Spleen (tissue), 13 donors: ENCODE data around the gene CEACAM4. TPM values are rescaled to one million over a fixed set of nuclear protein-coding genes. Genes with fewer than 3 reads are reported as not detected.

ENCODE experiments used
- DNase-seq: peaks from one replicate; pipeline ENCODE4 v3.0.0-alpha.2; 2020
- H3K27ac ChIP-seq, 8 donors: fragments of 200-600 bp; sonication (generic) in 7 of 8; 1 replicate in 4 of 8; 2 replicates in 4 of 8; pipeline versions ENCODE4 v1.5.0 to v1.8.0; 2016 to 2021; ENCODE audit warnings: inconsistent platforms in 4 of 8, mild to moderate bottlenecking in 4 of 8, moderate library complexity in 1 of 8
- H3K27me3 ChIP-seq, 7 donors: fragments of 200-600 bp; sonication (generic) in 6 of 7; replicated peaks in 1 of 7; 1 replicate in 4 of 7; 2 replicates in 3 of 7; pipeline versions ENCODE4 v1.5.0 to v1.8.0; 2016 to 2021; ENCODE audit warnings: inconsistent platforms in 3 of 7, mild to moderate bottlenecking in 1 of 7
- H3K36me3 ChIP-seq, 6 donors: fragments of 200-600 bp; sonication (generic) in 5 of 6; 1 replicate in 4 of 6; 2 replicates in 2 of 6; pipeline versions ENCODE4 v1.5.0 to v1.8.0; 2016 to 2021; ENCODE audit warnings: inconsistent platforms in 2 of 6
- H3K4me1 ChIP-seq, 6 donors: fragments of 200-600 bp; sonication (generic) in 5 of 6; 1 replicate in 3 of 6; 2 replicates in 3 of 6; pipeline versions ENCODE4 v1.5.0 to v1.8.0; 2016 to 2021; ENCODE audit warnings: inconsistent platforms in 3 of 6
- H3K4me3 ChIP-seq, 8 donors: fragments of 200-600 bp; sonication (generic) in 7 of 8; 1 replicate in 4 of 8; 2 replicates in 4 of 8; pipeline versions ENCODE4 v1.5.0 to v1.8.0; 2016 to 2021; ENCODE audit warnings: inconsistent platforms in 4 of 8, mild to moderate bottlenecking in 4 of 8, moderate library complexity in 2 of 8
- H3K9me3 ChIP-seq, 8 donors: fragments of 200-600 bp; sonication (generic) in 7 of 8; 1 replicate in 4 of 8; 2 replicates in 4 of 8; pipeline versions ENCODE4 v1.5.0 to v1.8.0; 2016 to 2021; ENCODE audit warnings: inconsistent platforms in 4 of 8
- POLR2A ChIP-seq, 3 donors: fragments of 450-650 bp; IDR thresholded peaks; one replicate each; pipeline ENCODE4 v1.5.1; 2017; ENCODE audit warnings: antibody characterized with exemption in 3 of 3, mild to moderate bottlenecking in 1 of 3
- POLR2AphosphoS5 ChIP-seq, 3 donors: sonication (generic); formaldehyde crosslinking; IDR thresholded peaks; one replicate each; pipeline ENCODE4 v1.5.1; 2017; ENCODE audit warnings: antibody characterized with exemption in 3 of 3
- WGBS, 5 donors: extraction: QIAGEN DNeasy Blood & Tissue Kit in 3 of 5; methylation state at CpG; one replicate each; pipeline versions ENCODE4 v1.1.5 to v1.1.7; 2013 to 2018; 5-methylcytosine and 5-hydroxymethylcytosine counted together
- intact Hi-C: fragments of 100-400 bp; cut with DNase I; formaldehyde crosslinking; loops from one replicate; pipeline ENCODE4 v1.15.0; 2023; ENCODE audit warnings: low total_unique reads
- long read RNA-seq, 2 donors: transcript quantifications; one replicate each; lab custom pipeline, GENCODE V29; 2026
- polyA plus RNA-seq, 3 donors: library from polyadenylated mRNA; stranded (reverse); fragments of 200-250 nt; gene quantifications; one replicate each; pipeline ENCODE4 v1.2.1, GENCODE V29; 2013
- total RNA-seq, 7 donors: library from RNA; depleted of rRNA in 3 of 7; stranded (reverse); fragments of >200 nt in 3 of 7; fragmentation: NEBNext Ultra II Directional in 4 of 7; extraction: Animal tissue kit (Norgen Biotek cat#: 25700) in 4 of 7; gene quantifications; one replicate each; pipeline versions ENCODE4 v1.1.0 to v1.2.1, GENCODE V29; 2016 to 2021
- TF ChIP-seq, protein P1 (sequence below), 11 experiments: fragments of 200-600 bp in 7 of 11; fragments of 450-650 bp in 4 of 11; sonication (generic) in 4 of 11; IDR thresholded peaks in 8 of 11; conservative IDR thresholded peaks in 3 of 11; 1 replicate in 7 of 11; 2 replicates in 4 of 11; pipeline versions ENCODE4 v1.4.0 to v1.8.0; 2016 to 2021; ENCODE audit warnings: antibody characterized with exemption in 11 of 11, inconsistent platforms in 4 of 11, mild to moderate bottlenecking in 1 of 11
- donor health status: healthy with polysubstance abuse.
- donor health status: DM: no; HTN: no; CAD: no; lungs with moderate emphysema.
- donor health status: DM: no; HTN: no; CAD: no.
- donor health status: Bipolar disorder and iron deficiency.
- donor health status: healthy.
- donor health status: DM: no; HTN: no; CAD: no.
- donor health status: DM: yes; HTN: yes; CAD: no.

Gene CEACAM4
- total RNA-seq, result 10 to 100 TPM; 11.0 to 76.4 (median 28.4) TPM
- 1 to 10 TPM; 3.3 to 9.0 (median 4.5) TPM for polyA plus RNA-seq
- long read RNA-seq, donor 1, partial matches to known transcripts, result 0 of 1 reads
- long read RNA-seq, donor 1, other reads (novel, unspliced or antisense), result 0 of 1 reads
- long read RNA-seq, donor 2, result 0 reads

DNA sequence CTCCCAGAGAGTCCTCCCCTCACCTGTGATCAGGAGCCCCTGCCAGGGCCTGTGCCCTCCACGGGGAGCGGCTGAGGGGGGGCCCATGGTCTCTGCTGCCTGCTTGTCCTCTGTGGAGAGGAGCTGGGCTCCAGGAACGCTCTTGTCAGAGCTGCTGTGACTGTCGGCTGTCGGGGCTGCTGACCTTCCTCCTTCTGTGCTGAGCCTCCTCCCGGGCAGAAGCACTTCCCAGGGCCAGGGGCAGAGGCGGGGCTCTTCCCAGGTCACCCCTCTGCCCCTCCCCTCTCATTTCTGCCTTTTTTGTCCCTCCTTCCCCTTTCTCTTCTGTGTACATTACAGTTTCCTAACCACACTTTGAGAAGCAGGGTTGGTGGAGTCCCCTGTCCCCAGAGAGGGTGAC lies at the start of gene CEACAM4:
CEACAM4 (minus strand) TSS at position 198 of the 400 bp plus-strand sequence; CDS start at position 87, 111 bp downstream.
- DNase-seq, result peak; percentile 91
- Histone ChIP-seq H3K27ac (peak within 1 kb of the TSS; percentile 42 to 94 (median 77)), H3K9me3 (peaks cover 0 to 21% (median 17%) of the 10 kb centered on the region in 8 donors), H3K4me1 (peaks cover 0 to 37% (median 4%) of the 10 kb centered on the region in 6 donors), H3K36me3 (peaks cover 0 to 3% (median 0%) of the 10 kb centered on the region in 6 donors), H3K27me3 (peaks cover 0 to 41% (median 0%) of the 10 kb centered on the region in 7 donors), H3K4me3 (peak within 1 kb of the TSS in 7 of 8 donors; percentile 14 to 61 (median 36))
- peak; percentile 21 to 68 (median 38) for TF ChIP-seq POLR2A (IDR thresholded peaks at IDR 0.05)
- peak; percentile 89 to 92 (median 91) for TF ChIP-seq POLR2AphosphoS5 (IDR thresholded peaks at IDR 0.05)
- TF ChIP-seq, protein P1, sequence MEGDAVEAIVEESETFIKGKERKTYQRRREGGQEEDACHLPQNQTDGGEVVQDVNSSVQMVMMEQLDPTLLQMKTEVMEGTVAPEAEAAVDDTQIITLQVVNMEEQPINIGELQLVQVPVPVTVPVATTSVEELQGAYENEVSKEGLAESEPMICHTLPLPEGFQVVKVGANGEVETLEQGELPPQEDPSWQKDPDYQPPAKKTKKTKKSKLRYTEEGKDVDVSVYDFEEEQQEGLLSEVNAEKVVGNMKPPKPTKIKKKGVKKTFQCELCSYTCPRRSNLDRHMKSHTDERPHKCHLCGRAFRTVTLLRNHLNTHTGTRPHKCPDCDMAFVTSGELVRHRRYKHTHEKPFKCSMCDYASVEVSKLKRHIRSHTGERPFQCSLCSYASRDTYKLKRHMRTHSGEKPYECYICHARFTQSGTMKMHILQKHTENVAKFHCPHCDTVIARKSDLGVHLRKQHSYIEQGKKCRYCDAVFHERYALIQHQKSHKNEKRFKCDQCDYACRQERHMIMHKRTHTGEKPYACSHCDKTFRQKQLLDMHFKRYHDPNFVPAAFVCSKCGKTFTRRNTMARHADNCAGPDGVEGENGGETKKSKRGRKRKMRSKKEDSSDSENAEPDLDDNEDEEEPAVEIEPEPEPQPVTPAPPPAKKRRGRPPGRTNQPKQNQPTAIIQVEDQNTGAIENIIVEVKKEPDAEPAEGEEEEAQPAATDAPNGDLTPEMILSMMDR (IDR thresholded peaks at IDR 0.05 in 8 of 11, conservative IDR thresholded peaks at IDR 0.05 in 3 of 11), result no peak
- intact Hi-C loops, result no loop called here
- WGBS, 5 donors, result 3 to 16% (median 11%) methylated on average over 7 of the region's 7 CpGs

DNA sequence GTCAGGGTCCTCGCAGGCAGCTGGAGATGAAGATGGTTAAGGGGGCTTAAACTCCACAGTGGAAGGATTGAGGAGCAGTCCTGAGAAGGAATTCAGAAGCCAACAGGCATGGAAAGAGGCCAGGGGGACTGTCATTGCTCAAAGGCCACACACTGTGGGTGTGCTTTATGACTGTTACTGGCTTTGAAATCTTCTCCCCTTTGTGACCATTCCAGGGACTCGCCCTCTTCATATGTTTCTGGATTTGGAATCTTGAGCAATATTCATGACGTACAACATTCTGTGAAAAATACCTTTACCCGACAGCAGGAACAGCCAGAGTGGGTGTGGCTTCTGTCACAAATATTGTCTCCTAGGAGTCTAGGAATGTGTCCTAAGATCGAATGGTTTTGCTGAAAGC lies 44.6 kb upstream of the CEACAM4 start:
- 75 to 80% (median 78%) methylated on average over 5 of the region's 5 CpGs for WGBS, 5 donors
- intact Hi-C loops, result no loop called here
- Histone ChIP-seq H3K4me1 (no peaks in the 10 kb centered on the region), H3K9me3 (peaks cover 0 to 15% (median 8%) of the 10 kb centered on the region in 8 donors), H3K27ac (no peak overlapping the region), H3K27me3 (peaks cover 0 to 78% (median 3%) of the 10 kb centered on the region in 7 donors), H3K4me3 (no peak overlapping the region), H3K36me3 (no peaks in the 10 kb centered on the region)
- DNase-seq, result no peak
- TF ChIP-seq POLR2A (IDR thresholded peaks at IDR 0.05) (no peak), POLR2AphosphoS5 (IDR thresholded peaks at IDR 0.05) (no peak)
- TF ChIP-seq, protein P1 (IDR thresholded peaks at IDR 0.05 in 8 of 11, conservative IDR thresholded peaks at IDR 0.05 in 3 of 11), result no peak

DNA sequence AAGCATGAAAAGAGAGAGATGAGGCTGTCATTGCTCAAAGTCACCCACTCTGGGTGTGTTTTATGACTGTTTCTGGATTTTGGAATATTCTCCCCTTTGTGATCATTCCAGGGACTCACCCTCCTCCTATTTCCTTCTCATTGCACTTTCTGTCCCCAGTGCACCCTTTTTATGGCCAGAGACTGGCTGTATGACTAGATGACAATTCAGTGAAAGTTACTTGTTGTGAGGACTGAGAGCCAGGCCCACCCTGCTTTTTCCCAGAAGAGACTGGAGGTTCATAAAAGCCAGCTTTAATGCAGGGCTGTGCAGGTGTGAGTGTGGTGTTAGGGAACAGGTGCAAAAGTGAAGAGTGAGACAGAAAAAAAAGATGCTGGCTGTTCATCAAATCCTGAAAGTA lies 43.9 kb upstream of the CEACAM4 start:
- Histone ChIP-seq H3K27ac (no peak overlapping the region), H3K4me3 (no peak overlapping the region), H3K4me1 (no peaks in the 10 kb centered on the region), H3K27me3 (peaks cover 0 to 73% (median 3%) of the 10 kb centered on the region in 7 donors), H3K36me3 (no peaks in the 10 kb centered on the region), H3K9me3 (peaks cover 0 to 22% (median 15%) of the 10 kb centered on the region in 8 donors)
- DNase-seq, result no peak
- intact Hi-C loops, result no loop called here
- TF ChIP-seq POLR2A (IDR thresholded peaks at IDR 0.05) (no peak), POLR2AphosphoS5 (IDR thresholded peaks at IDR 0.05) (no peak)
- TF ChIP-seq, protein P1 (IDR thresholded peaks at IDR 0.05 in 8 of 11, conservative IDR thresholded peaks at IDR 0.05 in 3 of 11), result no peak

DNA sequence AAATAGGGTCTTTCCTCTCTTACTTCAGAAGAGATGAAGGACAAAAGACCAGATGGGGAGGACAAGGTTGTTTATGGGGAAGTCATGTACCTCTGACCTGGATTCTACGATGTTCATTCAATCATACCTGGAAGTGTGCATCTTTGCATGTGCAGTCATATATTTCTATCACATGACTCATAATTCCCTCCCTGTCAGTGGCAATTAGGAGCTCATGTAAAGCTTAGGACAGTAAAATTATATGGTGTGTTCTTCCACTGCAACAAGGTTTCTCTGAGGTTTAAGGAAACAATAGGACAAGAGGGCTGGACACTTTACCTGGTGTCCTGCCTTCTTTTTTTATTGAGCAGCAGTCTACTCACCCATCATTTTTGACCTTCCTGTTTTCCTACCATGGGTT lies 41.4 kb upstream of the CEACAM4 start:
- Histone ChIP-seq H3K4me3 (no peak overlapping the region), H3K27me3 (peaks cover 0 to 60% (median 0%) of the 10 kb centered on the region in 7 donors), H3K27ac (no peak overlapping the region), H3K4me1 (no peaks in the 10 kb centered on the region), H3K9me3 (peaks cover 0 to 46% (median 37%) of the 10 kb centered on the region in 8 donors), H3K36me3 (no peaks in the 10 kb centered on the region)
- WGBS, 5 donors, result 74 to 96% (median 89%) methylated on average over 1 of the region's 1 CpG
- intact Hi-C loops, result no loop called here
- TF ChIP-seq POLR2AphosphoS5 (IDR thresholded peaks at IDR 0.05), result no peak
- TF ChIP-seq, protein P1 (IDR thresholded peaks at IDR 0.05 in 8 of 11, conservative IDR thresholded peaks at IDR 0.05 in 3 of 11), result no peak
- no peak for TF ChIP-seq POLR2A (IDR thresholded peaks at IDR 0.05)
- no peak for DNase-seq
